ENCODE measurements around the gene UTP4.
"Not testable (repeated sequence)": the region's sequence is repeated elsewhere in the genome, so short reads cannot be mapped to it uniquely, and the experiment has no call there.

The UTP4 gene

DNA sequence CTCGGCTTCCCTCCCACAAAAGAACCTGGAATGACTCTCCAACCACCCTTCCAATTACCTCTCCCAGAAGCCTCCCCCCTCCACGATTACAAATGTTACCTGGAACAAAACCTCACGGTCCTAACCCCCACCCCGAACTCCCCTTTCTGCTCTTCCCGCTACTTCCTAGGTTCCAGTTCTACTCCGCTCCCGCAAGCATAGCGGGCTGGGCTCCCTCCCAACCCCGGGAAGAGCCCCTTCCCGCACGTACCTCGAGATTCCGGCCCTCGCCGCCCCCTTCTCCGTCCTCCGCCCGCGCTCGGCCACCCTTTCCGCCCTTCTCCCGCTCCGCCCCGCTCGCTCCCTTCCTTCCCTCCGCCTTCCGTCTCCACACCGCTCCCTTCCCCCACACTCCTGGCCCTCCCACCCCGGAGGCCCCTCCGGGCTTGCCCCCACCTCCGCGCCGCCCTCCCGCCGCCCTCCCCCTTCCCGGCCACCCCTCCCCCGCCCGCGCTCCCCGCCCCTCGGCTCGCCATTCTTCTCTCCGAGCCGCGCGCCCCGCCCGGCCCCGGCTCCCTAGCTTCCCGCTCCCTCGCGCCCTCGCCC lies 518 bp upstream of the UTP4 start:
- no peak for DNase-seq

DNA sequence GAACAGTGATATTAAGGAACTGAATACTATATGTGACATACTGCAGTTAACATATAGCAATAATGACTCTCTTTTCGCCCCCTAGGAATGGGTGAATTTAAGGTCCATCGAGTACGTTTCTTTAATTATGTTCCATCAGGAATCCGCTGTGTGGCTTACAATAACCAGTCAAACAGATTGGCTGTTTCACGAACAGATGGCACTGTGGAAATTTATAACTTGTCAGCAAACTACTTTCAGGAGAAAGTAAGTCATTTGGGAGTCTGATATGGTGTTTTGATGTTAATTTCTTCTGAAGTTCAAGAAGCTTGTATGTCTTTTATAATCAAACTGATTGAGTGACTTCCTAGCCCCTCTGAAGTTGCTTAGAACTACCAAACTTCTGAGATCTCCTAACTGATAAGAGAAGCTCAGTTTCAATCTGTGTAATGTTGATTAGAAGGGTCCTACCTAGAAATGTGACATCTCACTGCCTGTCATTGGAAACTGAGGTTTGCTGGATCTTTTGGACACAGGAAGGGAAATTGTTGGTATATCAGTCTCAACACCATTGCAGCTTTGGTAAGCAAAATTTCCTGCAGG lies 1.0 kb downstream of the UTP4 start:
- DNase-seq = no peak

DNA sequence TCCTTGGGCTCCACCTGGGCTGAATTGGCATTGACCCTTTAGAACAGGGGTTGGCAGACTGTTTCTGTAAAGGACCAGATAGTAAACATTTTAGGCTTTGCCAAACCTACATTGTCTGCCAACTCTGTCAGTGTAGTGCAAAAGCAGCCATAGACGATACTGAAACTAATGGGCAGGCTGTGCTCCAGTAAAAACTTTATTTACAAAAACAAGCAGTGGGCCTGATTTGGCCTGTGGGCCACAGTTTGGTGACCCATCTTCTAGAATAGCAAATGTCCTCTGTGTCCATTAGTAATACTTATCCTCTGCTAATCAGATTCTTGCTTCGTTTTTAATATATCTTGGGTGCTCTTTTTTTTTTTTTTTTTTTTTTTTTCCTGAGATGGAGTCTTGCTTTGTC lies 6.2 kb downstream of the UTP4 start:
- no peak for DNase-seq

DNA sequence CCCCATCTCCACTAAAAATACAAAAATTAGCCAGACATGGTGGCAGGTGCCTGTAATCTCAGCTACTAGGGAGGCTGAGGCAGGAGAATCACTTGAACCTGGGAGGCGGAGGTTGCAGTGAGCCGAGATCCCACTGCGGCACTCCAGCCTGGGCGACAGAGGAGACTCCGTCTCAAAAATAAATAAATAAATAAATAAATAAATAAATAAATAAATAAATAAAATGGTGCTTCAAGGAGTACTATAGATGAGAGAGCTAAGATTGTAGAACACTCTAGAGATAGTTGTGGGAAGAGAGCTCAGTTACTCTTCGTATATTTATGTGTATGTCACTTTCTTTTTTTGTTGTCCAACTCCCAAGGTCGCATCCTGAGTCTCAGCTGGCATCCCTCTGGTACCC lies 7.0 kb downstream of the UTP4 start:
- DNase-seq = not testable (repeated sequence)

DNA sequence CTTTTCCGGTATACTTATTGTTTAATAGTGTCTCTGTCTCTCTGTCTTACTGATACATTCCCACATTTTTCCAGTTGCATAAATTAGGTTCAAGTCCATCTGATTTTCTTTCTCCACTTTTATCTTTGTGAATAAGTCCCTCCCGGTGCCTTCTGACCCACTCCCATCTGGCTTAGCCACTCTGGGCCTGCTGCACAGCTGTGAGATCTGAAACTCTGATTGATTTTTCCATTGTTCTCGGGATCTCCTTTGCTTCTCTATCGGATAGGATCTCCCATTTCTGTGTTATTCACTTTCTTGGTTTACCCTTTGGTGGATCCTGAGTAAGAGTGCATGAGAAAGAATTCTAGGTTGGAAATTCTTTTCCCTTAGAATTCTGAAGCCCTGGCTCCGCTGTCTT lies 8.6 kb downstream of the UTP4 start:
- no peak for DNase-seq

DNA sequence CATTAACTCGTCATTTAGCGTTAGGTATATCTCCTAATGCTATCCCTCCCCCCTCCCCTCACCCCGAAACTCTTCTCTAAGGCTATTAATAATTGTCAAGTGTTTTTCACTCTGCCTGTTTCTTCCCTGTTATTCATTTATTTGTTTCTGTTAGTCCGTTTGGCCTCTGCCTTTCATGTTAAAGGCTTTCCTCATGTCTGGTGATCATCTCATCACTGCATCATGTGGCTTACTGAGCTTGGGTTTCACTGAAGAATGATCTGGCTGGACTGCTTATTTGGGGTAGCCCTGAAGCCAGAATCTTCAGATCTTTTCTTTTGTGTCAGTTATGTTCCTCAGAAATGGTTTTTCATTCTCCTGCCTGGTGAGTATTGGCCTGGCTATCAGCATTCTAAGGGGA lies 9.5 kb downstream of the UTP4 start:
- no peak for DNase-seq

DNA sequence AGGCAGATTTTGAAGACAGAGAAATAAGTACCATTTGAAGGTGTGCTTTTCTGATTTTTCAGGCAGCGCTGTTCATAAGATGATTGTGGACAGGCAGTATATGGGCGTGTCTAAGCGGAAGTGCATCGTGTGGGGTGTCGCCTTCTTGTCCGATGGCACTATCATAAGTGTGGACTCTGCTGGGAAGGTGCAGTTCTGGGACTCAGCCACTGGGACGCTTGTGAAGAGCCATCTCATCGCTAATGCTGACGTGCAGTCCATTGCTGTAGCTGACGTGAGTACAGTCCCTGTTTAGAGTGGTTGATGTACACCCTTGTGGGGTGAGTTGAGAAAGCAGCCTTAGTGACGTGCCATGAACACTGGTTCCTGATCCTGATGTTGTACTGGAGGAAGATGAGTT lies 10.7 kb downstream of the UTP4 start:
- no peak for DNase-seq

DNA sequence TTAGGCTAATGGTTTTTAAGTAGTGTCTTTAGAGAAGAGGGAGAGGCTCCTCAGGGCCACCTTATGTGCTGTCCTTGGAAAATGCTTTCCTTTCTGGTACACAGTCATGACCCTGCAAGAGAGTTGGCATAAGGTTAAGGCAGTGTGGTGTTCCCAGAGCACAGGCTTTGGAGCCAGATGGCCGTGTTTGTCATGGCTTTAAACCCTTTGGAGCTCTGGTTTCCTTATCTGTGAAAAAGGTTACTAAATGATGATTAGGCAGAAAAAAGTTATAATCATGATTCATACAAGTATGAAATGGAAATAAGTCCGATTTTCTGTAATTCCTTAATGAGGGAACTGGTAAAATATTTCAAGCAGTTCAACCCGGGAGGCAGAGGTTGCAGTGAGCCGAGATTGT lies 13.2 kb downstream of the UTP4 start:
- no peak for DNase-seq

DNA sequence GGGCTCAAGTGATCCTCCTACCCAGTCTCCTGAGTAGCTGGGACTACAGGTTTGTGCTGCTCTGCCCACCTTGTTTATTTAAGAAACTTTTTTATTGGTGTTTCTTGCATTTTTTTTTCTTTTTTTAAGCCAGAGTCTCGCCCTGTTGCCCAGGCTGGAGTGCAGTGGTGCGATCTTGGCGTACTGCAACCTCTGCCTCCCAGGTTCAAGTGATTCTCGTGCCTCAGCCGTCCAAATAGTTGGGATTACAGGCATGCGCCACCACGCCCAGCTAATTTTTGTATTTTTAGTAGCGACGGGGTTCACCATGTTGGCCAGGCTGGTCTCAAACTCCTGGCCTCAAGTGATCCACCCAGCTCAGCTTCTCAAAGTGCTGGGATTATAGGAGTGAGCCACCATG lies 17.2 kb downstream of the UTP4 start:
- DNase-seq = not testable (repeated sequence)

DNA sequence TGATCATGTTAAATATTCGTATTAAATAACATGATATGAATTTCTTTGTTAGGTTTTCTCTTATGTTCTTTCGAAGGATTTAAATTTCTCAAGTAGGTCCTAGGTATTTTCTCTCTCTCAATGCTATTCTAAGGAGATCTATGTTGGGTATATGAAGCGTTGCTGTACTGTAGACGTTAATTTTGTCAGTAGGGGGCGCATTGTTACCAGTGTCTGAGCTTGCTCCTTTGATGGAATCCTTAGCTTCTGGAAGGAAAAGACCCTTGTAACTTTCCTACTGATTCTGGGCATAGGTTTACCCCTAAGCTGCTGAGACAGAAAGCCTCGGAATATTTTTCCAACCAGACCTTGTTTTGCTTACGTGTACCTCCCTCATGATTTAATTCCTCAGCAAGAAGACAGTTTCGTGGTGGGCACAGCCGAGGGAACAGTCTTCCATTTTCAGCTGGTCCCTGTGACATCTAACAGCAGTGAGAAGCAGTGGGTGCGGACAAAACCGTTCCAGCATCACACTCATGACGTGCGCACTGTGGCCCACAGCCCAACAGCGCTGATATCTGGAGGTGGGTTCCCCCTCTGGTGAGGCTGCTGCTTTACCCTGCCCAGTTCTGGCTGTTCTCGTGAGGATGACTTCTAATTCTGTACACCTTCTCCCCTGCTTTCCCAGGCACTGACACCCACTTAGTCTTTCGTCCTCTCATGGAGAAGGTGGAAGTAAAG lies 17.9 kb downstream of the UTP4 start:
- DNase-seq = no peak

DNA sequence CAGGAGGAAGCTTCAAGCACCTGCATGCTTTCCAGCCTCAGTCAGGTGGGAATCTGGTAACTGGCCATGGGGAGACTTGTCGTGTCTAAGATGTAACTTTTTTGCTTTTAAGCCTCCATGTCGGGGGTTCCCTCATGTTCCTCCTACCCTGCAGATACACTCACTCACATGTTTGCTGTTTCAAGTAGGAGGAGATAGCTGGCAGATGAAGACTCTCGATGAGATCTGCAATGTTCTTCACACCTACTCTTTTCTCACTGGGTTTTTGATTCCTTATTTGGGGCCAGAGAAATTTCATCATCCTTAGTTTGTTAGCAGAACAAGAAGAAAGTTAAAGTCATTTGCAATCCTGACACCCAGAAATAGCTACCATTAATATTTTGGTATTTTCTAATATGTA lies 24.7 kb downstream of the UTP4 start:
- DNase-seq = no peak

DNA sequence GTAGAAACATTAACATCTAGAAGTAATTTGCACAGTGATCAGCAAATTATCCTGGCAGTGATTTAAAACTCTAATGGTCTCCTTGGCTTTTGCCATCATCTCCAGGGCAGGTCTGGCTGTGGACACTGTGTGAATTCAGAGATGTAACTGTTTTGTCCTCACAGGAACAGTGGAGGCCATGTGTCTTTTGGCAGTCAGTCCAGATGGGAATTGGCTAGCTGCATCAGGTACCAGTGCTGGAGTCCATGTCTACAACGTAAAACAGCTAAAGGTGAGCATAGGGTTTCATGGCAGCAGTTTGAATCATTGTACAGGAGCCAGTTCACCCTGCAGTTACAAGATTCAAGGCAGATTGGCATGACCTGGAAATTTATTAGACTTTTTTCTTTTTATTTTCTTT lies 27.7 kb downstream of the UTP4 start:
- DNase-seq = no peak

DNA sequence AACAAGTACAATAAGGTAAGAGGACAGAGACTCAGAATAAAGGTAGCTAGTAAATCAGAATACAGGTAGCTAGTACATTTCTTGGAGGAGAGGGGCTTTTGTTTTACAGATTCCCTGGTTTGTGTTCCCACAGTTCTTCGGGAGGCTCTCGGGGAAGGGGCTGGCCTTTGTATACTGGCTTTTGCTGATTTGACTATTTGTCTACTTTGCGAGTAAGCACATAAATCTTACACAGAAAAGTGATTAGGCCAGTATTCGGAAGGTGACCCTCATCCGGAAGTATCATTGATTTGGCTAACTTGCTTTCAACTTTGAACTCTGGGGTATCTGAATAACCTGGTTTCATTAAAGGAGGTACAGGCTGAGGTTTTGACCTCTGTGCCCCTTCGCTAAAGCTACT lies 33.1 kb downstream of the UTP4 start:
- no peak for DNase-seq

DNA sequence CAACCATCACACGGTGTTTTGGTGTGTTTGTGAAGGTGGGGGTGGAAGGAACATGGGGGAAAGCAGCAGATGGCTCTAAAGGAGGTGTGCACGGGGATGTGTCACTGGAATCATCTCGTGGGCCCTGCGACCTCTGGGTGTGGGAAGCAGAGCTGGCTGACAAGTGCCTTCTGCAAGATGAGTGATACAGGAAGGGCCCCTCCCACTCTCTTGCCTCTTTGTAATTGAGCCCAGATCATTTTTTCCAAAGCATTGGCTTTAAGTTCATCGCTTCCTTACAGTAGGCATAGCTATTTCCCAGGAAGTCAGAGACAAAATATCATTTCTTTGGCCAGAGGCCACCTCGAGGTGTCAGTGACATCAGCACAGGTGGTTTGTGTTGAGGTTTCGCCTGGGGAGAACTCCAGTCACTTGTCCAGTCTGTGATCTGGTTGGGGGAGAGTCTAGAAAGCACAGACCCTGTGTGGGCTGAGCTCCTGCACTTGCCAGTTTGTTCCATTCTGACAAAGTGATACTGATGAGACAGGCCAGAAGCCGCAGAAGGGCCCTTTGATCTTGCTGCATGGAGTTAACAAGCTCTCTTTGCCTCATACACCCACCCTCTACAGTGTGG lies 33.9 kb downstream of the UTP4 start:
- DNase-seq = no peak

DNA sequence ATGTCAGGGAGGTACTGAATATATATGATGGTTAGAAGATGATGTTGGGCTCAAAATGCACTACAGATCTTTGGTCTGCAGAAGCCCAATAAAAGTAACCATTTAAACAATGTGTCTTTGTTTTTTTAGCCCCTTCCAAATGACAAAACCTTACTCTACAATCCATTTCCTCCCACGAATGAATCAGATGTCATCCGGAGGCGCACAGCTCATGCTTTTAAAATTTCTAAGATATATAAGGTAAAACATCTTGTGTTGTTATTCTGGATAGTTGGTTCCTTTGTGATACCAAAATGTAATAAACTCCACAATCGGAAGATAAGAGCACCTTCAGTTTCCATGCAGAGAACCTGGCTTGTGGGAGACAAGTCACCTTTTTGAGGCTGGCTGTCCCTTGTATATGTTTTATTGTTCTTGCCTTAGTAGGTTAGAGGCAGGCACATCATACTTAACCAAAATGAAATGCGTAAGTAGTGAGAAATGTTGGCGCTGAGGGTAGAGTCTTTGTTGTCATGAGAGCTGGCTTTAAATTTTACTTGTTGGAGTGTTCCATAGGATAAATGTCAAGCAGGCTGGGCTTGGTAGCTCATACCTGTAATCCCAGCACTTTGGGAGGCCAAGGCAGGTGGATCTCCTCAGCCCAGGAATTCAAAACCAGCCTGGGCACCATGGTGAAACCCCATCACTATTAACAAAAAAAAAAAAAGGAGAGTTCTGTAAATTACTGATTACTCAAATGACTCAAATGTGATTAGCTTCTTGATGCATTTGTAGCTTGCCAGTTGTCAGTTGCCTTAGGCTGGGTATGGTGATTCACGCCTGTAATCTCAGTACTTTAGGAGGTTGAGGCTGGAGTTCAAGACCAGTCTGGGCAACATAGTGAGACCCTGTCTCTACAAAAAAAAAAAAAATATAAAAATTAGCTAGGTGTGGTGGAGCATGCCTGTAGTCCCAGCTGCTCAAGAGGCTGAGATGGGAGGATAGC lies 34.8 kb downstream of the UTP4 start:
- no peak for DNase-seq

DNA sequence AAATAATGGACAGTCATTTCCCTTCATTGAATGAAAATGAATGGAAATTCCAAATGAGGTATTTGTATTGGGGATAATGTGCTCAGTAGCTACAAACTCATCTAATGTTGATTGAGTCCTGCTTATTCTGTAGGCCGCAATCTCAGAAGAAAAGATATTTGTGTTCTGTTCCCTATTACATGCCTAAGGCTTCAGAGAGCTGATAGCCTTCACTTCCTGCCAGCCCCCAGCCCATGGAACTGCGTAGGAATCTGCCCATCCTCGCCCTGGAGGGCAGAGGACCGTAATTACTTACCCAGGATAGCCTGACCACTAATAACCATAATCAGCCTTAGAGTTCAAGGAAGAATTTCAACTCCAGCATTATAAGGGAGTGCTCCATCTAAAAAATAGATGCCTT lies 36.6 kb downstream of the UTP4 start:
- DNase-seq = no peak

DNA sequence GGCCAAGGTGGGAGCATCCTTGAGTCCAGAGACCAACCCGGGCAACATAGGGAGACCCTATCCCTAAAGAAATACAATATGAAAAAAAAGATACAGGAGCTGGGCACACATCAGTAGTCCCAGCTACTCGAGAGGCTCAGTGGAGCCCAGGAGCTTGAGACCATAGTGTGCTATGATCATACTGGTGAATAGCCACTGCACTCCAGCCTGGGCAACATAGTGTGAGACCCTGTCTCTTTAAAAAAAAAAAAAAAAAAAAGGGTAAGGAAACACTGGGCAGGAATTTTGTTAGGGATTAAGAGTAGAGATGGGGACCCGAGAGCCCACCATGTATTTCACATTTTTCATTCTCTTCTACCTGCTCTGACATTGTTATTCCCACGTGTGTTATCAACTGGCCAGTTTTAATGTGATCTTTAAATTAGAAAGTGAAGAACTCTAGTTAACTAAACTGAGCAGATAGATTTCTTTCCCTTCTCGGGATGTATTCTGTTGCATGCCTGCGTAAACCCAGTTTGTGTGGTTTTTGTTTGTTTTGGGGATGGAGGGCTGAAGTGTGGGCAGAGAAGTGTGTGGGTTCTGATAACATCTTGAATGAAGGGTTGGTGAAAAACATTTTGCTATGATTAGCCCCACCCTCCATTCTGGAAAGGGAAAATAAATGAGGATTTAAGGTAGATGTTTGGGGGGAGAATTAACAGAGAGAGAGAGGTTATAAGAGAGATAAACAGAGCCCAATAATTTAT lies 37.3 kb downstream of the UTP4 start:
- DNase-seq = no peak

DNA sequence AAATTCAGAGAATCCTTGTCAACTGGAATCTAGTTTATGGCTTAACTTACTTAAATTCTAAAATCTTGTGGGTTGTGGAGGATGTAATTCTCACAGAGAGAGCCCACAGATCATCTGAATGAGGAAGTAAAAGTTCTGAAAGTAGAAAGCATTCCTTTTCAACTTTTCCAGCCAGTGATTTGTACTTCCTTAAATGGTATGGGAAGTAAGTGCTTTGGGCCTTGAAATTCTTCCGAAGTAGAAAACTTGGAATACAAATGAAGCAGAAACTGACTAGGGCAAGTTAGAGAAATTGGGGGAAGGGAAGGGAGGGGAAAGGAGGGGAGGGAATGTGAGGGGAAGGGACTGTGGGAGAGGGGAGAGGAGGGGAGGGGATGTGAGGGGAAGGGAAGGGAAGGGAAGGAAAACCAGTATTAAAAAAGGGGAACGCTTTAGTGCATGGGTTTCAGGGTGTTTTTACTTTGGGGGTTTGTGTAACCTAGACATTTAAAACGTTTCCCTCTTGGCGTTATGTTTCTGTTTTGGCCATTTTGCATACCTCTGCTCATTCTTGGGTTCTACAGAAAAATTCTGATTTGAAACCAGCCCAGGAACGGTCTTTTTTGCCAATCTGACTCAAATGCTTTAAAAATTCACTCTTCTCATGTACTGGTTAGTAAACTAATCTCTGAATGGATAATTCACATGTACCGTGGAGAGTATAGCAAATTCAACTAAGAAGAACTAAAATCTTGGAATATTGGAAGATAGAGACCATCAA lies 39.1 kb downstream of the UTP4 start:
- no peak for DNase-seq

DNA sequence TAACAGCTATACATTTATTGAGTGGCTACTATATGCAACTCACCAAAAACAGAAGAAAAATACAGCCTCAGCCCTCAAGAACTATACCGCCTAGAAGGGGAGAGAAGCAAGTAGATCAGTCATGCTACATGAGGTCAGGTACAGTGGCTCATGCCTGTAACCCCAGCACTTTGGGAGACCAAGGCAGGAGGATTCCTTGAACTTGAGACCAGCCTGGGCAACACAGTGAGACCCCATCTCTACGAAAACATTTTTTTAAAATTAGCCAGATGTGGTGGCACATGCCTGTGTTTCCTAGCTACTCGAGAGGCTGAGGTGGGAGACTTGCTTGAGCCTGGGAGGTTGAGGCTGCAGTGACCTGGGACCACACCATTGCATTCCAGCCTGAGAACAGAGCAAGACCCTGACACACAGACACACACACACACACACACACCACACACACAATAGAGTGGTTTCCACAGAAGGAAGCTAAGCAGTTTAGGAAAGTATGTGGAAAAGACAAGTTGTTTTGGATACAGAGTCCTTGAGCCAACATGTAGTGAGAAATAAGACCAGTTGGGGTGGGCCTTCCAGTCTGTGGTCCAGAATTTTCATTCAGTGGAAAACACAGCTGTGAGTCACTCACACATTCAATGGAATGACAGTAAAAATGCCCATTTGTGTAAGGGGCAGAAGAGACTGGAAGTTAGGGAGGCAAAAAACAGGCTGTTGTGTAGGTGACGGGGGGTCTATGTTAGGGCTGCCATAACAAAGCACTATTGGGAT lies 43.8 kb downstream of the UTP4 start:
- DNase-seq = no peak

DNA sequence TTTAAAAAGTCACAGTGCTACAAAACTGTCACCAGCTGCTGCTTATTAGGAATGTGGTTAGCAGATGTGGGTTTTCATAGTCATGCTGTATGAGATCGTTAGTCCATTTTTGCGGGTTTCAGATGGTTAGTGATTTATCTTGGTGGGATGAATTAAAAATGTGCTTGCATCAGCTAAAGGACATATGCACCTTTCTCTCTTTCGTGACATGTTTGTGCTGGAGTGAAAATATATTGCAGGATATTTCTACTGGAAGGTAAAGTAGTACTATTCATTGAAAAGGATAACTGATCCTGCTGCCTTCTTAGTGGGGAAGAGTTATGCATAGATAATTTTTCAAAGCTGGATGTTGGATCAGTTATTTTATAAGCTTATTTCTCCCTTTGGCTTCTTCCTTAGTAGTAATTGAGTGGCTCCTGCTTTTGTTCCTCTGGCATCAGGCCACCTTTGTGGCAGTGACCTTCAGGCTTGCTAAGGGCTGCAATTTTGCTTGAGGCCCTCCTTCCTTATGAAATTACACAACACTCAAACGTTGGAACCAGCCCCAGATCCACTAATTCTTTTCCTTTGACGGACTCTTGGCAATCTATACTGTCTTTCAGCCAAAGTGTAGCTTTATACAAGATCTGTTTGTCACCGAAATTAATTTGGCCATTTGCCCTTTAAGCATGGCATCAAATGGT lies 47.0 kb downstream of the UTP4 start:
- DNase-seq = no peak

All from NCI-H2081 treated with DMSO at 0.1 percent for 48 hours (cell line).